Retinal pigment epithelial cell (primary cell): ENCODE measurements around the gene STK40.

Source experiments
- DNase-seq: peaks from one replicate; pipeline ENCODE4 v3.0.0-alpha.2; 2010; ENCODE audit warnings: low read depth
- H3K4me3 ChIP-seq: 2 replicates; pipeline ENCODE4 v1.5.1; 2011; ENCODE audit warnings: mild to moderate bottlenecking, low read length, control low read depth, moderate library complexity
- CTCF ChIP-seq: conservative IDR thresholded peaks from 2 replicates; pipeline ENCODE4 v1.5.1; 2011; ENCODE audit warnings: low read depth, low read length, control low read depth, inconsistent platforms

Gene STK40

DNA sequence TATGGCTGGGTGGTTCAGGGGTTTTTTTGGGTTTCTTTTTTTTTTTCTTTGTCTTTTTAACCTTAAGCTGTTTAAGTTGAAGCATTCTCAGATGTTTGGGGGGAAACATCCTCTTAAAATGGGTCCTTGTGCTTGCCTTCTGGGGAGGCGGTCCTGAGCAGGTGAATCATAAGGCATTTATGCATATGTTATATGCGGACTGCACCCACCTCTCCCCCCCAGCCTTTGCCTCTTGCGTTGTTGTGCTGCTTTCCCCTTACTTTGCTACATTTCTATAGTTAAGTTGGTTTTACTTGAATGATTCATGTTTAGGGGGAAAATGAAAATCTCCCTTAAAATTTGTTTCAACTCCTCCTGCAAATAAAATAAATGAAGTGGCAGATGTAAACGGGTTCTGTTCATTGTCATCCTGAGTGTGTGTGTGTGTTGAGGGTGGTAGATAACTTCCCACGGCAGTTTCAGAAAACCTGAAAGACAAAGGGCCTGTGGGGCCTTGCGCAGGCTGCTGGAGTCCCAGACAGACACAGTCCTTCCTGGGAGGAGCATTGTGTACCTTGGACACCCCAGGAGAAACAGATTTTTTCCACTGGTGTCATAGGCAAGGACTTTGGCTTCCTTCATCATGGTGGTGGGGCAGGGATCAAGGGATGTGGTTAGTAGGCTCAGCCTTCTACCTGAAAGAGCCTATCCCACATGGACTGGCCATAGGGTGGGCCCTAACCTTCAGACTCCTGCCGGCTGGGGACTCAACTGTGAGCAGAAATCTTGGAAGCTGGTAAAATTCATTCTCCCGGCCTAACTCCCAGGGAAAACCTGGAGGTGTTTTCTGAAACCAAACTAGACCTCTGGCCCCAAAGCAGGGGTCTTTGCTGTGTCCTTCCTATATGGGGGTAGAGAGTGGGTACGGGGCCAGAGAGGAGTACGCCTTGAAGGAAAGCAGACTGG is 80.5 kb downstream of the STK40 start:
- no peak for TF ChIP-seq CTCF

DNA sequence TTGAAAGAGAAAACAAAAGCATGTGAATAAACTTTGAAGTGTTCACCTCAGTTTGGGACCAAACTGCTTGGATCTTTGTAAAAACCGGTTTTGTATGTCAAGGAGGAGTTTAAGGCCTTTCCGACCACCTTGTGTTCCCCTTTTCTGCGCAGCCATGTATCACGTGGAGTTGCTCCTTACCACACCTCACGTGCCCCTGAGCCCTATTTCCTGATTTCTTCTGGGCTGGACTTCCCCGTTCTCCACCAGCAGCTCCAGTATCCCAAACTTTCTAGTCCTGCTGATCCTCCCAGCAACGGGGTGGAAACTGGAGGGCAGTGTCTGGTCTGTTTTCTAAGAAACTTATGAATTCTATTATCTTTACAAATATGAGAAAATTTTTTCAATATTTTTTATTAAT is 81.2 kb downstream of the STK40 start:
- no peak for TF ChIP-seq CTCF
- H3K4me3 ChIP-seq, result no peak overlapping the region
- no peak for DNase-seq

More for the DNA sequence above, 80.5 kb downstream of the STK40 start:
- no peak overlapping the region for H3K4me3 ChIP-seq
- no peak for DNase-seq

DNA sequence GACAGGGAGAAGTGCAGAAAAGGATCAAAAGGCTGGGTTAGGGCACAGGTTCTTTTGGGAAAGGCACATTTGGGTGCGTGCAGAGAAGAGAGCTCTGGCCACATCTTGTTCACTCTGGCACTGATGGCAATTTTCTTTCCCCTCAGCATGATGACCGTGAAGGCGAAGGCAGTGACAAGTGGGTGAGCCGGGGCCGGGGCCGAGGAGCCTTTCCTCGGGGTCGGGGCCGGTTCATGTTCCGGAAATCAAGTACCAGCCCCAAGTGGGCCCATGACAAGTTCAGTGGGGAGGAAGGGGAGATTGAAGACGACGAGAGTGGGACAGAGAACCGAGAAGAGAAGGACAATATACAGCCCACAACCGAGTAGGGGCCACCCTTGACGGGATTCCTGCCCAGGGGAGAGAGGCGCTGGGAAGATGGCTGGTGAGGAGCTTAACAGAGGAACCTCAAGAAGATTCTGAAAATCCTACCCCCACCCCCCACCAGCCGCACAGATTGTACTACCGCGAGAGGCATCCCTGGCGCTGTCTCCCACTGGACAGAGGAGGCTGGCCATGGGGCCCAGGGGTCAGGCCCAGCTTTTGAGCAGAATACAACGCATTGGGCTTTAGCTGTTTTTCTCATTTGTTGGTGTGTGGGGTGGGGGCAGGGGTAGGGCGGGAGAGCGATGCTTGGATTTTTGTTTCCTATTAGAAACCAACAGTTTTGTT is 81.9 kb downstream of the STK40 start:
- no peak for DNase-seq
- H3K4me3 ChIP-seq, result no peak overlapping the region
- no peak for TF ChIP-seq CTCF

DNA sequence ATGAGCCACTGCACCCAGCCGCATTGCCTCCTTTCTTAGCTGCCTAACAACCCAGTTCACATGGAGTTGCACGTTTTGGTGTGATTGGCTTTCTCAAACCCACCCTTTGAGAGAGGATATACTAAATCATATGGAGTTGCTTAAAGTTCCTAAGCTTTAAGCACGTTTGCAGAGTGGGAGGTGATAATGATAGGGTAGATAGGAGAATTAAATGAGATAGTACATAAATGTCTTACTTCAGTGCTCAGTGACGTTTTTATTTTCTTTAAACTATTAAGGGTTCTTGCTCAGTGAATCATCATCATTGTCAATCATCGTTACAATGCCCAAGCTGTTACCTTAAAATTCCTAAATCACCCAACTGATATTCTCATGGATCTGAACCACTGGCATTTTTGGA is 82.5 kb downstream of the STK40 start:
- TF ChIP-seq CTCF, result no peak
- no peak overlapping the region for H3K4me3 ChIP-seq
- no peak for DNase-seq

DNA sequence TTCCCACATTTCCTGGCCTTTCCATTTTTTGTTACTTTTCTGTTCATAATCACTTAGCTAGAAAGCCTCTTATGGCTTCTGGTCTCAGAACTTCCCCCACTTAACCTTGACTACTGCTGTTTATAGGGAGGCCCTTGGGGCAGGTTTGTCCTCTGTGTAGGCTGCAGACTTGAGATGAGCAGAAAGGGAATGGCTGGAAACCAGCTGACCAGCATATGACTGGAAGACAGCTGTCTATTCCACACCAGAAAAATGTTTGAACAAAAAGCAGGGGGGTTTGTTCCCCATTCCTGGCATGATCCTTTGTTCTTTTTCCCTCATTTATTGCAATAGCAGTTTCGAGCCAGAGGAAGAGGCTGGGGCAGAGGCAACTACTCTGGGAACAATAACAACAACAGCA is 84.5 kb downstream of the STK40 start:
- no peak overlapping the region for H3K4me3 ChIP-seq
- DNase-seq, result no peak
- TF ChIP-seq CTCF, result no peak

GRCh38 chr1:36300526-36300925 is 85.2 kb downstream of the STK40 start:
- no peak overlapping the region for H3K4me3 ChIP-seq
- TF ChIP-seq CTCF, result no peak
- DNase-seq, result no peak

GRCh38 chr1:36298640-36299039 is 87.1 kb downstream of the STK40 start:
- H3K4me3 ChIP-seq, result no peak overlapping the region
- no peak for TF ChIP-seq CTCF

More at GRCh38 chr1:36298640-36299039, 87.1 kb downstream of the STK40 start:
- DNase-seq, result no peak
